Psoas muscle (tissue), 8 donors: ENCODE results near the gene CLASP1. TPM values are rescaled to one million over a fixed set of nuclear protein-coding genes. Genes with fewer than 3 reads are reported as not detected.

Experiments
- ATAC-seq, 4 donors: fragments of 200-7000 bp; cut with Tn5 transposase; one replicate each; pipeline ENCODE4 v1.9.1; 2020; ENCODE audit warnings: moderate library complexity in 3 of 4, mild to moderate bottlenecking in 2 of 4
- DNase-seq, 2 donors: peaks; one replicate each; pipeline ENCODE4 v3.0.0-alpha.2; 2020
- H3K27ac ChIP-seq: fragments of 200-600 bp; one replicate; pipeline ENCODE4 v1.8.0; 2022
- H3K27me3 ChIP-seq, 3 donors: fragments of 200-600 bp in 1 of 3; one replicate each; pipeline versions ENCODE4 v1.6.1 to v1.8.0; 2013 to 2022; ENCODE audit warnings: low read length in 2 of 3, mild to moderate bottlenecking in 2 of 3, moderate library complexity in 1 of 3; ENCODE audit not compliant: insufficient read depth in 3 of 3
- H3K36me3 ChIP-seq, 2 donors: fragments of 200-600 bp in 1 of 2; one replicate each; pipeline versions ENCODE4 v1.6.1 to v1.8.0; 2013 to 2022; ENCODE audit warnings: low read depth in 1 of 2, mild to moderate bottlenecking in 1 of 2, moderate library complexity in 1 of 2; ENCODE audit not compliant: insufficient read depth in 1 of 2
- H3K4me1 ChIP-seq: fragments of 200-600 bp; one replicate; pipeline ENCODE4 v1.8.0; 2022
- H3K4me3 ChIP-seq: fragments of 200-600 bp; one replicate; pipeline ENCODE4 v1.8.0; 2022; ENCODE audit warnings: mild to moderate bottlenecking
- H3K9me3 ChIP-seq: fragments of 200-600 bp; one replicate; pipeline ENCODE4 v1.8.0; 2022
- CTCF ChIP-seq: fragments of 200-600 bp; IDR thresholded peaks from one replicate; pipeline ENCODE4 v1.8.0; 2022; ENCODE audit warnings: antibody characterized with exemption
- WGBS, 3 donors: extraction: QIAGEN DNeasy Blood & Tissue Kit; methylation state at CpG; one replicate each; pipeline versions ENCODE4 v1.1.6 to v1.1.7; 2013; 5-methylcytosine and 5-hydroxymethylcytosine counted together
- intact Hi-C, 2 donors: fragments of 100-400 bp; cut with DNase I; formaldehyde crosslinking; loops; one replicate each; pipeline versions ENCODE4 v1.11.0 to v1.14.2; 2022
- polyA plus RNA-seq, 3 donors: library from polyadenylated mRNA; stranded (reverse); fragments of 200-250 nt; gene quantifications; one replicate each; pipeline ENCODE4 v1.2.3, GENCODE V29; 2013
- total RNA-seq, 4 donors: library from RNA; stranded (reverse); fragmentation: NEBNext Ultra II Directional in 2 of 4; extraction: Animal tissue kit (Norgen Biotek cat#: 25700) in 2 of 4; gene quantifications; one replicate each; pipeline versions ENCODE4 v1.2.1 to v1.2.4, GENCODE V29; 2021 to 2023
- donor health status: healthy with polysubstance abuse.
- donor health status: DM: no; HTN: no; CAD: no; lungs with moderate emphysema.
- donor health status: Bipolar disorder and iron deficiency.
- donor health status: healthy.
- donor health status: DM: yes; HTN: yes; CAD: no.
- donor health status: DM: no; HTN: no; CAD: no.
- donor health status: DM: no; HTN: no; CAD: no.
- donor health status: DM: yes; HTN: yes; CAD: no.

The CLASP1 gene
- total and polyA plus RNA-seq, 7 donors: 11.6 to 60.7 (median 38.8) TPM

GRCh38 chr2:121475811-121476571 lies 173.3 kb downstream of the CLASP1 start:
- Histone ChIP-seq H3K27me3 (no peaks in the 10 kb centered on the region), H3K4me3 (no peak overlapping the region), H3K36me3 (no peaks in the 10 kb centered on the region), H3K9me3 (no peaks in the 10 kb centered on the region), H3K27ac (no peak overlapping the region), H3K4me1 (peaks cover 71% of the 10 kb centered on the region)
- DNase-seq (no peak), ATAC-seq (no peak)
- 82 to 91% (median 83%) methylated on average over 4 of the region's 4 CpGs for WGBS, 3 donors
- no peak for TF ChIP-seq CTCF
- intact Hi-C loops: no loop called here

GRCh38 chr2:121473512-121473911 lies 175.8 kb downstream of the CLASP1 start:
- WGBS, 3 donors: 51 to 71% (median 64%) methylated on average over 2 of the region's 2 CpGs
- Histone ChIP-seq H3K9me3 (no peaks in the 10 kb centered on the region), H3K4me1 (peaks cover 51% of the 10 kb centered on the region), H3K4me3 (no peak overlapping the region), H3K36me3 (peaks cover 3 to 19% of the 10 kb centered on the region in 2 donors), H3K27ac (no peak overlapping the region), H3K27me3 (no peaks in the 10 kb centered on the region)
- ATAC-seq: no peak
- no peak for TF ChIP-seq CTCF
- DNase-seq: no peak
- intact Hi-C loops: no loop called here

GRCh38 chr2:121472470-121472993 lies 176.7 kb downstream of the CLASP1 start:
- 65 to 87% (median 75%) methylated on average over 2 of the region's 2 CpGs for WGBS, 3 donors
- ATAC-seq: no peak
- H3K9me3 ChIP-seq: no peaks in the 10 kb centered on the region
- H3K4me1 ChIP-seq: peaks cover 46% of the 10 kb centered on the region
- no peak overlapping the region for H3K27ac ChIP-seq
- peaks cover 3 to 29% of the 10 kb centered on the region in 2 donors for H3K36me3 ChIP-seq
- H3K4me3 ChIP-seq: no peak overlapping the region
- DNase-seq: no peak
- no peak for TF ChIP-seq CTCF
- H3K27me3 ChIP-seq: no peaks in the 10 kb centered on the region
- intact Hi-C loops: no loop called here

GRCh38 chr2:121471532-121472469 lies 177.5 kb downstream of the CLASP1 start:
- Histone ChIP-seq H3K9me3 (no peaks in the 10 kb centered on the region), H3K27ac (no peak overlapping the region), H3K27me3 (no peaks in the 10 kb centered on the region), H3K36me3 (peaks cover 3 to 36% of the 10 kb centered on the region in 2 donors), H3K4me3 (no peak overlapping the region), H3K4me1 (peaks cover 39% of the 10 kb centered on the region)
- DNase-seq (no peak), ATAC-seq (no peak)
- WGBS, 3 donors: 57 to 69% (median 62%) methylated on average over 8 of the region's 8 CpGs
- TF ChIP-seq CTCF: no peak
- intact Hi-C loops: no loop called here
